Fibroblast of lung (primary cell): ENCODE measurements around the gene SEC14L5. TPM values are rescaled to one million over a fixed set of nuclear protein-coding genes. Genes with fewer than 3 reads are reported as not detected.

Source experiments
- DNase-seq, 2 donors: peaks; one replicate each; pipeline versions ENCODE4 v3.0.0 to v3.0.0-alpha.2; 2010; ENCODE audit warnings: low read depth in 2 of 2
- H2AFZ ChIP-seq: 2 replicates; pipeline ENCODE4 v1.5.1; 2012; ENCODE audit warnings: low read length, control low read depth, inconsistent platforms
- H3K27ac ChIP-seq: 2 replicates; pipeline ENCODE4 v1.5.1; 2011; ENCODE audit warnings: low read length, control low read depth; ENCODE audit not compliant: insufficient read depth
- H3K27me3 ChIP-seq: 2 replicates; pipeline ENCODE4 v1.5.1; 2011; ENCODE audit warnings: mild to moderate bottlenecking, low read length; ENCODE audit not compliant: control insufficient read depth, insufficient read depth
- H3K36me3 ChIP-seq: 2 replicates; pipeline ENCODE4 v1.5.1; 2011; ENCODE audit warnings: low read length; ENCODE audit not compliant: control insufficient read depth, insufficient read depth
- H3K4me1 ChIP-seq: 2 replicates; pipeline ENCODE4 v1.5.1; 2011; ENCODE audit warnings: low read length; ENCODE audit not compliant: control insufficient read depth, insufficient read depth; ENCODE audit errors: extremely low read depth
- H3K4me2 ChIP-seq: 2 replicates; pipeline ENCODE4 v1.5.1; 2011; ENCODE audit warnings: low read length, control low read depth; ENCODE audit not compliant: insufficient read depth; ENCODE audit errors: extremely low read depth
- H3K4me3 ChIP-seq, 4 experiments: fragments of 200-600 bp in 1 of 4; sonication (generic) in 1 of 4; replicated peaks in 1 of 4; 2 replicates each; pipeline ENCODE4 v1.5.1; 2011 to 2016; ENCODE audit warnings: low read length in 4 of 4, low read depth in 3 of 4, mild to moderate bottlenecking in 3 of 4, control low read depth in 2 of 4, inconsistent platforms in 1 of 4, mixed read lengths in 1 of 4; ENCODE audit not compliant: insufficient read depth in 1 of 4; ENCODE audit errors: control extremely low read depth in 1 of 4
- H3K79me2 ChIP-seq: 2 replicates; pipeline ENCODE4 v1.5.1; 2012; ENCODE audit warnings: mild to moderate bottlenecking, low read length, inconsistent platforms; ENCODE audit not compliant: control insufficient read depth, insufficient read depth
- H3K9ac ChIP-seq: 2 replicates; pipeline ENCODE4 v1.5.1; 2011; ENCODE audit warnings: mild to moderate bottlenecking, low read length, control low read depth; ENCODE audit not compliant: insufficient read depth
- H3K9me3 ChIP-seq: 2 replicates; pipeline ENCODE4 v1.5.1; 2012; ENCODE audit warnings: low read depth, low read length; ENCODE audit not compliant: control insufficient read depth, insufficient read depth
- H4K20me1 ChIP-seq: 2 replicates; pipeline ENCODE4 v1.5.1; 2011; ENCODE audit warnings: low read length; ENCODE audit not compliant: control insufficient read depth, insufficient read depth; ENCODE audit errors: extremely low read depth
- CTCF ChIP-seq, 2 donors: IDR thresholded peaks in 1 of 2; conservative IDR thresholded peaks in 1 of 2; 1 replicate in 1 of 2; 2 replicates in 1 of 2; pipeline ENCODE4 v1.5.1; 2011 to 2012; ENCODE audit warnings: low read length in 2 of 2, control low read depth in 1 of 2, inconsistent platforms in 1 of 2, low read depth in 1 of 2, mild to moderate bottlenecking in 1 of 2
- EZH2 ChIP-seq: IDR thresholded peaks from 2 replicates; pipeline ENCODE4 v1.5.1; 2012; ENCODE audit warnings: low read length, control low read depth, mild to moderate bottlenecking; ENCODE audit errors: missing control alignments
- polyA plus RNA-seq, 2 donors: library from polyadenylated mRNA; depleted of rRNA in 1 of 2; stranded (reverse) in 1 of 2; unstranded in 1 of 2; fragments of >200 nt; gene quantifications; 2 replicates each; pipeline ENCODE4 v1.2.1, GENCODE V29; 2011 to 2012; ENCODE audit warnings: missing spikeins in 1 of 2
- total RNA-seq: library from RNA; depleted of rRNA; stranded (reverse); fragments of >200 nt; gene quantifications from 2 replicates; pipeline ENCODE4 v1.2.1, GENCODE V29; 2014

The SEC14L5 gene
- total and polyA plus RNA-seq, 2 donors (not counting 1 experiment from before 2014, with no cell fraction given) = 0.05 to 0.99 TPM

- H3K27me3 ChIP-seq = no peaks in the 10 kb centered on the region
- no peaks in the 10 kb centered on the region for H4K20me1 ChIP-seq
- peak overlapping the region; percentile 2 for H3K4me2 ChIP-seq
- no peaks in the 10 kb centered on the region for H3K9me3 ChIP-seq
- no peak overlapping the region for H3K9ac ChIP-seq
- H3K4me1 ChIP-seq = peaks cover 9% of the 10 kb centered on the region
- H2AFZ ChIP-seq = no peak overlapping the region
- no peak overlapping the region for H3K4me3 ChIP-seq
- H3K79me2 ChIP-seq = no peaks in the 10 kb centered on the region
- TF ChIP-seq CTCF (conservative IDR thresholded peaks at IDR 0.05 in 1 of 2, IDR thresholded peaks at IDR 0.05 in 1 of 2; ENCODE audit: low read depth in 1 of 2, low read length in 2 of 2) (no peak), EZH2 (no peak)
- no peaks in the 10 kb centered on the region for H3K36me3 ChIP-seq
- DNase-seq = no peak
- no peak overlapping the region for H3K27ac ChIP-seq
These were observed 3.4 kb upstream of the SEC14L5 start for GRCh38 chr16:4954714-4955113.

GRCh38 chr16:4957420-4957719 lies 760 bp upstream of the SEC14L5 start:
- no peaks in the 10 kb centered on the region for H4K20me1 ChIP-seq
- DNase-seq = no peak
- peak overlapping the region; percentile 90 for H3K4me2 ChIP-seq
- H3K9ac ChIP-seq = no peak overlapping the region
- H3K4me1 ChIP-seq = peaks cover 9% of the 10 kb centered on the region
- H3K4me3 ChIP-seq = peak overlapping the region; percentile 60 to 72 (median 66)
- TF ChIP-seq EZH2 (no peak), CTCF (conservative IDR thresholded peaks at IDR 0.05 in 1 of 2, IDR thresholded peaks at IDR 0.05 in 1 of 2; ENCODE audit: low read depth in 1 of 2, low read length in 2 of 2) (no peak)
- H3K27me3 ChIP-seq = no peaks in the 10 kb centered on the region
- H3K79me2 ChIP-seq = no peaks in the 10 kb centered on the region
- no peak overlapping the region for H3K27ac ChIP-seq
- H3K36me3 ChIP-seq = no peaks in the 10 kb centered on the region
- H2AFZ ChIP-seq = no peak overlapping the region
- H3K9me3 ChIP-seq = no peaks in the 10 kb centered on the region

GRCh38 chr16:4958510-4959438 lies 644 bp downstream of the SEC14L5 start:
- no peak for DNase-seq

More at GRCh38 chr16:4958510-4959438, 644 bp downstream of the SEC14L5 start:
- Histone ChIP-seq H3K36me3 (no peaks in the 10 kb centered on the region), H3K9ac (no peak overlapping the region), H3K27me3 (no peaks in the 10 kb centered on the region), H3K79me2 (no peaks in the 10 kb centered on the region), H3K27ac (no peak overlapping the region), H3K9me3 (no peaks in the 10 kb centered on the region), H3K4me3 (peak overlapping the region in 3 of 4 experiments; percentile 32 to 51 (median 36)), H2AFZ (no peak overlapping the region), H3K4me2 (peak overlapping the region; percentile 88), H3K4me1 (peaks cover 9% of the 10 kb centered on the region), H4K20me1 (no peaks in the 10 kb centered on the region)
- TF ChIP-seq CTCF (conservative IDR thresholded peaks at IDR 0.05 in 1 of 2, IDR thresholded peaks at IDR 0.05 in 1 of 2; ENCODE audit: low read depth in 1 of 2, low read length in 2 of 2) (no peak), EZH2 (no peak)
